ENCODE results near the gene HSPA5.

DNA sequence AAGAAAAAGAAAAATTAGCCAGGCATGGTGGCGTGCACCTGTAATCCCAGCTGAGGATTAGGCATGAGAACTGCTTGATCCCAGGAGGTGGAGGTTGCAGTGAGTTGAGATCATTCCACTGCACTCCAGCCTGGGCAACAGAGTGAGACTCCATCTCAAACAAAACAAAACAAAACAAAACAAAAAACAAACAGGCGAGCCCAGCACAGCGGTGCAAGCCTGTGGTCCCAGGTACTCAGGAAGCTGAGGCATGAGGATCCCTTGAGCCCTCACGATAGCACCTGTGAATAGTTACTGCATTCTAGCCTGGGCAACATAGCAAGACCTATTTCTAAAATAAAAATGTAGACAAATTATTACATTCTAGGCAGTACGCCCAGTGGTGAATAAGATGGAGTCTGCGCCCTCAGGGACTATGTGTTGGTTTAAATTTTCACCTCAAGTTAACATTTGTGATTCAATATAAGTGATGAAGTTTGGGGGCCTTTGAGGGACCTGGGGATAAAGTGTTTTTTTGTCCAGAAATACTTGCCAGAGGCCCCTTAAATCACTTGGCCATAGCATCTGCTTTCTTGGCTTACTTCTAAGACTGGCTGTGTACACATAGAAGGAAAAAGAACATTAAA lies 17.1 kb upstream of the HSPA5 start:
- no peak for TF ChIP-seq POLR2AphosphoS5 (IDR thresholded peaks at IDR 0.05; ENCODE audit: low read depth, low read length)
- TF ChIP-seq, protein P1, sequence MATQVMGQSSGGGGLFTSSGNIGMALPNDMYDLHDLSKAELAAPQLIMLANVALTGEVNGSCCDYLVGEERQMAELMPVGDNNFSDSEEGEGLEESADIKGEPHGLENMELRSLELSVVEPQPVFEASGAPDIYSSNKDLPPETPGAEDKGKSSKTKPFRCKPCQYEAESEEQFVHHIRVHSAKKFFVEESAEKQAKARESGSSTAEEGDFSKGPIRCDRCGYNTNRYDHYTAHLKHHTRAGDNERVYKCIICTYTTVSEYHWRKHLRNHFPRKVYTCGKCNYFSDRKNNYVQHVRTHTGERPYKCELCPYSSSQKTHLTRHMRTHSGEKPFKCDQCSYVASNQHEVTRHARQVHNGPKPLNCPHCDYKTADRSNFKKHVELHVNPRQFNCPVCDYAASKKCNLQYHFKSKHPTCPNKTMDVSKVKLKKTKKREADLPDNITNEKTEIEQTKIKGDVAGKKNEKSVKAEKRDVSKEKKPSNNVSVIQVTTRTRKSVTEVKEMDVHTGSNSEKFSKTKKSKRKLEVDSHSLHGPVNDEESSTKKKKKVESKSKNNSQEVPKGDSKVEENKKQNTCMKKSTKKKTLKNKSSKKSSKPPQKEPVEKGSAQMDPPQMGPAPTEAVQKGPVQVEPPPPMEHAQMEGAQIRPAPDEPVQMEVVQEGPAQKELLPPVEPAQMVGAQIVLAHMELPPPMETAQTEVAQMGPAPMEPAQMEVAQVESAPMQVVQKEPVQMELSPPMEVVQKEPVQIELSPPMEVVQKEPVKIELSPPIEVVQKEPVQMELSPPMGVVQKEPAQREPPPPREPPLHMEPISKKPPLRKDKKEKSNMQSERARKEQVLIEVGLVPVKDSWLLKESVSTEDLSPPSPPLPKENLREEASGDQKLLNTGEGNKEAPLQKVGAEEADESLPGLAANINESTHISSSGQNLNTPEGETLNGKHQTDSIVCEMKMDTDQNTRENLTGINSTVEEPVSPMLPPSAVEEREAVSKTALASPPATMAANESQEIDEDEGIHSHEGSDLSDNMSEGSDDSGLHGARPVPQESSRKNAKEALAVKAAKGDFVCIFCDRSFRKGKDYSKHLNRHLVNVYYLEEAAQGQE (IDR thresholded peaks at IDR 0.05; ENCODE audit: insufficient read depth in 1 of 2, low read depth in 2 of 2, low read length in 2 of 2) = no peak
- no peak for TF ChIP-seq SIN3A (IDR thresholded peaks at IDR 0.05; ENCODE audit: borderline replicate concordance, insufficient read depth, low read length)
- TF ChIP-seq TAF1 (IDR thresholded peaks at IDR 0.05; ENCODE audit: borderline replicate concordance, insufficient read depth, low read length) = no peak
- no peak for TF ChIP-seq FOXP2 (optimal IDR thresholded peaks at IDR 0.05; ENCODE audit: borderline replicate concordance, extremely low read depth, extremely low read length, insufficient read depth)

All from PFSK-1 (cell line).